Activated CD4-positive, alpha-beta T cell treated with anti-CD3 and anti-CD28 coated beads for 36 hours (primary cell): ENCODE data around the gene CLDN9. TPM values are rescaled to one million over a fixed set of nuclear protein-coding genes. Genes with fewer than 3 reads are reported as not detected.

Experiments
- ATAC-seq: fragments of 200-7000 bp; cut with Tn5 transposase; one replicate; pipeline ENCODE4 v1.10.0; 2021; ENCODE audit warnings: mild to moderate bottlenecking, moderate library complexity
- CTCF ChIA-PET: fragments of 350-600 bp; sonication (Branson Sonifier 250); formaldehyde crosslinking; loops from one replicate; lab custom pipeline; 2021; ENCODE audit warnings: antibody characterized with exemption; lab: Charles Lee
- POLR2A ChIA-PET: fragments of 350-600 bp; sonication (Branson Sonifier 250); formaldehyde crosslinking; loops from one replicate; lab custom pipeline; 2021; ENCODE audit warnings: antibody characterized with exemption, inconsistent platforms; lab: Charles Lee
- DNase-seq: peaks from one replicate; pipeline ENCODE4 v3.0.0-alpha.2; 2020
- H3K27ac Mint-ChIP-seq: one replicate; pipeline ENCODE4 v1.8.0; 2021; ENCODE audit warnings: mixed read lengths
- H3K27me3 Mint-ChIP-seq: one replicate; pipeline ENCODE4 v1.8.0; 2021; ENCODE audit warnings: mixed read lengths
- H3K36me3 Mint-ChIP-seq: one replicate; pipeline ENCODE4 v1.8.0; 2021; ENCODE audit warnings: low read depth, mixed read lengths
- H3K4me1 Mint-ChIP-seq: one replicate; pipeline ENCODE4 v1.8.0; 2021; ENCODE audit warnings: mixed read lengths
- H3K4me3 Mint-ChIP-seq: one replicate; pipeline ENCODE4 v1.8.0; 2021; ENCODE audit warnings: mild to moderate bottlenecking, moderate library complexity, mixed read lengths
- H3K9me3 Mint-ChIP-seq: one replicate; pipeline ENCODE4 v1.8.0; 2021; ENCODE audit warnings: low read depth, mixed read lengths
- intact Hi-C, 2 experiments: fragments of 100-400 bp; cut with DNase I in 1 of 2; cut with micrococcal nuclease in 1 of 2; formaldehyde crosslinking; loops; one replicate each; pipeline versions ENCODE4 v1.14.2 to v1.15.1; 2022 to 2024; cut with DNase I, micrococcal nuclease
- total RNA-seq, 2 experiments: library from RNA; stranded (reverse); gene quantifications; one replicate each; pipeline ENCODE4 v1.2.3, GENCODE V29; 2021

CLDN9 gene
- total RNA-seq: not detected

- ATAC-seq (peak; percentile 34), DNase-seq (peak; percentile 39)
- H3K4me1 Mint-ChIP-seq: peaks cover 12% of the 10 kb centered on the region
- H3K9me3 Mint-ChIP-seq: no peaks in the 10 kb centered on the region
- peaks cover 7% of the 10 kb centered on the region for H3K27me3 Mint-ChIP-seq
- CTCF ChIA-PET: interaction anchor here (0.7 to 1.1 kb wide), 3 partner anchors 19 to 117 kb away, joined by 3 to 4 read pairs (median 3); no protein-coding TSS in a partner anchor
- POLR2A ChIA-PET: no interaction called here
- intact Hi-C loops: no loop called here
- no peak within 1 kb of the TSS for H3K4me3 Mint-ChIP-seq
- no peaks in the 10 kb centered on the region for H3K36me3 Mint-ChIP-seq
- H3K27ac Mint-ChIP-seq: no peak within 1 kb of the TSS
Observed at GRCh38 chr16:3012828-3013420, at the start of gene CLDN9. Gene CLDN9, plus strand, starts transcription at chr16:3012923. Its CDS starts 440 bp downstream, at chr16:3013363.

- H3K9me3 Mint-ChIP-seq: no peaks in the 10 kb centered on the region
- H3K36me3 Mint-ChIP-seq: peaks cover under 1% of the 10 kb centered on the region
- peaks cover 25% of the 10 kb centered on the region for H3K4me1 Mint-ChIP-seq
- ChIA-PET CTCF (interaction anchor here (0.6 to 2.2 kb wide), 9 partner anchors 9 to 149 kb away, joined by 3 to 7 read pairs (median 4); partner anchors contain the start of gene PKMYT1), POLR2A (no interaction called here)
- intact Hi-C loops: no loop called here
- no peak overlapping the region for H3K27ac Mint-ChIP-seq
- no peak for ATAC-seq
- H3K4me3 Mint-ChIP-seq: peak overlapping the region; percentile 57
- DNase-seq: peak; percentile 36
- peaks cover 28% of the 10 kb centered on the region for H3K27me3 Mint-ChIP-seq
Observed at GRCh38 chr16:2963074-2963722, 49.5 kb upstream of the CLDN9 start.

- Mint-ChIP-seq H3K4me3 (peak within 1 kb of the TSS; percentile 57), H3K9me3 (no peaks in the 10 kb centered on the region), H3K27me3 (peaks cover 31% of the 10 kb centered on the region), H3K27ac (no peak within 1 kb of the TSS), H3K36me3 (peaks cover 2% of the 10 kb centered on the region), H3K4me1 (peaks cover 32% of the 10 kb centered on the region)
- peak; percentile 23 for ATAC-seq
- DNase-seq: peak; percentile 67
- ChIA-PET CTCF (interaction anchor here (0.7 to 1.3 kb wide), 8 partner anchors 11 to 150 kb away, joined by 3 to 6 read pairs (median 4); no protein-coding TSS in a partner anchor), POLR2A (no interaction called here)
- intact Hi-C loops: no loop called here
Observed at GRCh38 chr16:2963723-2964474, 48.8 kb upstream of the CLDN9 start, which contains the start of gene KREMEN2. Gene KREMEN2, plus strand, starts transcription at chr16:2964275. Its CDS starts 246 bp downstream, at chr16:2964521.

- ChIA-PET POLR2A (interaction anchor here (0.6 kb wide), 1 partner anchor 211 kb away, joined by 3 read pairs; no protein-coding TSS in a partner anchor), CTCF (interaction anchor here (0.6 to 1.3 kb wide), 8 partner anchors 12 to 78 kb away, joined by 3 to 6 read pairs (median 4); no protein-coding TSS in a partner anchor)
- Mint-ChIP-seq H3K36me3 (peaks cover 2% of the 10 kb centered on the region), H3K4me3 (peak overlapping the region; percentile 57), H3K27me3 (peaks cover 31% of the 10 kb centered on the region), H3K9me3 (no peaks in the 10 kb centered on the region), H3K27ac (no peak overlapping the region), H3K4me1 (peaks cover 32% of the 10 kb centered on the region)
- intact Hi-C loops: loop anchor here in 1 of 2 experiments (1.0 to 5.0 kb wide), 3 partner anchors 16 to 292 kb away; partner anchors contain the start of genes FLYWCH2 and PKMYT1
- ATAC-seq (peak; percentile 18), DNase-seq (peak; percentile 82)
Observed at GRCh38 chr16:2964475-2965336, 48.0 kb upstream of the CLDN9 start.

GRCh38 chr16:2966043-2966807, 46.5 kb upstream of the CLDN9 start:
- intact Hi-C loops: loop anchor here in 1 of 2 experiments (5.0 kb wide), 1 partner anchor 294 kb away; no protein-coding TSS in a partner anchor
- Mint-ChIP-seq H3K36me3 (peaks cover 4% of the 10 kb centered on the region), H3K27ac (no peak overlapping the region), H3K4me3 (no peak overlapping the region), H3K9me3 (no peaks in the 10 kb centered on the region), H3K4me1 (peaks cover 40% of the 10 kb centered on the region), H3K27me3 (peaks cover 30% of the 10 kb centered on the region)
- DNase-seq (no peak), ATAC-seq (no peak)
- ChIA-PET CTCF (interaction anchor here (1.2 kb wide), 1 partner anchor 54 kb away, joined by 4 read pairs; the partner anchor contains the start of gene FLYWCH1), POLR2A (interaction anchor here (0.9 kb wide), 1 partner anchor 163 kb away, joined by 3 read pairs; no protein-coding TSS in a partner anchor)

GRCh38 chr16:2966808-2967191, 45.9 kb upstream of the CLDN9 start:
- Mint-ChIP-seq H3K4me1 (peaks cover 40% of the 10 kb centered on the region), H3K4me3 (no peak overlapping the region), H3K9me3 (no peaks in the 10 kb centered on the region), H3K27ac (no peak overlapping the region), H3K36me3 (peaks cover 6% of the 10 kb centered on the region), H3K27me3 (peaks cover 27% of the 10 kb centered on the region)
- ChIA-PET CTCF (interaction anchor here (0.8 to 1.2 kb wide), 2 partner anchors 11 to 55 kb away, joined by 3 to 4 read pairs; partner anchors contain the start of gene FLYWCH1), POLR2A (interaction anchor here (0.9 kb wide), 1 partner anchor 162 kb away, joined by 3 read pairs; no protein-coding TSS in a partner anchor)
- ATAC-seq (no peak), DNase-seq (peak; percentile 37)
- intact Hi-C loops: loop anchor here in 1 of 2 experiments (5.0 kb wide), 1 partner anchor 294 kb away; no protein-coding TSS in a partner anchor

- intact Hi-C loops: loop anchor here in 1 of 2 experiments (5.0 kb wide), 1 partner anchor 295 kb away; no protein-coding TSS in a partner anchor
- DNase-seq (peak; percentile 40), ATAC-seq (no peak)
- Mint-ChIP-seq H3K27me3 (peaks cover 25% of the 10 kb centered on the region), H3K4me3 (no peak overlapping the region), H3K27ac (no peak overlapping the region), H3K4me1 (peaks cover 37% of the 10 kb centered on the region), H3K9me3 (no peaks in the 10 kb centered on the region), H3K36me3 (peaks cover 10% of the 10 kb centered on the region)
- ChIA-PET POLR2A (interaction anchor here (0.9 kb wide), 1 partner anchor 162 kb away, joined by 3 read pairs; no protein-coding TSS in a partner anchor), CTCF (interaction anchor here (0.8 to 1.2 kb wide), 2 partner anchors 11 to 55 kb away, joined by 3 to 4 read pairs; partner anchors contain the start of gene FLYWCH1)
Observed at GRCh38 chr16:2967211-2967631, 45.5 kb upstream of the CLDN9 start.

- DNase-seq (no peak), ATAC-seq (no peak)
- CTCF ChIA-PET: interaction anchor here (0.8 kb wide), 1 partner anchor 10 kb away, joined by 3 read pairs; no protein-coding TSS in a partner anchor
- Mint-ChIP-seq H3K4me1 (peaks cover 37% of the 10 kb centered on the region), H3K36me3 (peaks cover 13% of the 10 kb centered on the region), H3K9me3 (no peaks in the 10 kb centered on the region), H3K4me3 (peak overlapping the region; percentile 64), H3K27me3 (peaks cover 25% of the 10 kb centered on the region), H3K27ac (no peak overlapping the region)
- POLR2A ChIA-PET: no interaction called here
- intact Hi-C loops: loop anchor here in 1 of 2 experiments (2.0 to 5.0 kb wide), 3 partner anchors 53 to 295 kb away; partner anchors contain the start of gene TNFRSF12A
Observed at GRCh38 chr16:2967721-2968161, 45.0 kb upstream of the CLDN9 start.

GRCh38 chr16:2968368-2968737, 44.4 kb upstream of the CLDN9 start:
- no peak overlapping the region for H3K27ac Mint-ChIP-seq
- intact Hi-C loops: loop anchor here in 1 of 2 experiments (2.0 to 5.0 kb wide), 3 partner anchors 52 to 296 kb away; partner anchors contain the start of gene TNFRSF12A
- ChIA-PET CTCF (no interaction called here), POLR2A (no interaction called here)
- no peaks in the 10 kb centered on the region for H3K9me3 Mint-ChIP-seq
- peaks cover 16% of the 10 kb centered on the region for H3K36me3 Mint-ChIP-seq
- H3K27me3 Mint-ChIP-seq: peaks cover 23% of the 10 kb centered on the region
- ATAC-seq (no peak), DNase-seq (no peak)
- peaks cover 34% of the 10 kb centered on the region for H3K4me1 Mint-ChIP-seq
- H3K4me3 Mint-ChIP-seq: peak overlapping the region; percentile 64
